ENCODE data around the gene MLPH.

Gene MLPH

GRCh38 chr2:237549216-237549615 is 62.2 kb downstream of the MLPH start:
- no peak for DNase-seq

- no peak for DNase-seq
Observed at GRCh38 chr2:237549643-237550415, 62.8 kb downstream of the MLPH start.

GRCh38 chr2:237551071-237551574 is 64.1 kb downstream of the MLPH start:
- DNase-seq = no peak

GRCh38 chr2:237552908-237553307 is 65.9 kb downstream of the MLPH start:
- no peak for DNase-seq

- DNase-seq = no peak
Observed at GRCh38 chr2:237553948-237554347, 66.9 kb downstream of the MLPH start.

GRCh38 chr2:237555560-237555959 is 68.5 kb downstream of the MLPH start:
- DNase-seq = no peak

- DNase-seq = no peak
Observed at GRCh38 chr2:237556773-237557632, 70.0 kb downstream of the MLPH start.

- no peak for DNase-seq
Observed at GRCh38 chr2:237557633-237558015, 70.6 kb downstream of the MLPH start.

- no peak for DNase-seq
Observed at GRCh38 chr2:237558961-237559641, 72.0 kb downstream of the MLPH start.

- DNase-seq = no peak
Observed at GRCh38 chr2:237561221-237561620, 74.2 kb downstream of the MLPH start.

- no peak for DNase-seq
Observed at GRCh38 chr2:237563816-237564215, 76.8 kb downstream of the MLPH start.

GRCh38 chr2:237564526-237565131 is 77.6 kb downstream of the MLPH start:
- no peak for DNase-seq

GRCh38 chr2:237565974-237566373 is 78.9 kb downstream of the MLPH start:
- no peak for DNase-seq

GRCh38 chr2:237566401-237567235 is 79.6 kb downstream of the MLPH start, which contains the start of gene PRLH:
TSS of gene PRLH (plus strand) at chr2:237566574. CDS start at chr2:237566574, 0 bp downstream.
- DNase-seq = no peak

- no peak for DNase-seq
Observed at GRCh38 chr2:237567276-237568029, 80.4 kb downstream of the MLPH start.

- DNase-seq = no peak
Observed at GRCh38 chr2:237568121-237568660, 81.1 kb downstream of the MLPH start.

- DNase-seq = no peak
Observed at GRCh38 chr2:237569041-237569440, 82.0 kb downstream of the MLPH start.

- no peak for DNase-seq
Observed at GRCh38 chr2:237569896-237570295, 82.8 kb downstream of the MLPH start.

GRCh38 chr2:237570776-237571335 is 83.8 kb downstream of the MLPH start:
- DNase-seq = no peak

- DNase-seq = no peak
Observed at GRCh38 chr2:237571551-237571950, 84.5 kb downstream of the MLPH start.

Data from AML-193 (cell line).